Measurements from ENCODE around the gene EHBP1L1. TPM values are rescaled to one million over a fixed set of nuclear protein-coding genes. Genes with fewer than 3 reads are reported as not detected.

The EHBP1L1 gene
- total RNA-seq, 1 experiment from 2014 or later = 105 TPM

DNA sequence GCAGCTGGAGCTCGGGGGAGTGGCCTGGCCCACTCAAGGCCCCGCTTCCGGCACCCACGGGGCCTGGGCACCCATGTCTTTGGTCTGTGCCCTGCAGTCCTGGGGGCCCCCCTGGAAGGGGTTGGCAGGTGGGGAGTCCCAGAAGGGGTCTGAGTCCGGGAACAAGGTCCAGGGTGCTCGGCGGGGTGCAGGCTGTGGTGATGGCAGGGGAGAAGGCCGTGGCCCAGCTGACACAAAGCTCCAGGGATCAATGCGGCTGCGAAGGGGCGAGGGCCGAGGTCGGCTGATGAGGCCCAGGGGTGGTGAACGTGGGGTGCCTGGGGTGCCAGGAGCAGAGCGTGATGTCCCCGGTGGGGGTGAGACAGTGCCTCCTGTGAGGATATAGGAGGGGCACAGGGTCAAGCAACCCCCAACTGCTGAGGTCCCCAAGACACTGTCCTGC lies 22.4 kb downstream of the EHBP1L1 start:
- no peak for DNase-seq (ENCODE audit: low read depth, low spot score)
- Histone ChIP-seq H3K4me2 (ENCODE audit: low read length) (no peak overlapping the region), H3K9ac (ENCODE audit: low read length) (no peak overlapping the region), H3K9me3 (ENCODE audit: control insufficient read depth in 1 of 2, insufficient read depth in 1 of 2, low read depth in 1 of 2, low read length in 2 of 2) (no peaks in the 10 kb centered on the region), H3K27ac (ENCODE audit: low read depth, low read length) (no peak overlapping the region), H3K27me3 (ENCODE audit: insufficient read depth, low read length) (no peaks in the 10 kb centered on the region), H3K4me3 (replicated peaks in 1 of 2; ENCODE audit: low read depth in 1 of 2, low read length in 2 of 2) (no peak overlapping the region), H4K20me1 (ENCODE audit: insufficient read depth) (no peaks in the 10 kb centered on the region), H3K4me1 (ENCODE audit: control insufficient read depth in 1 of 2, insufficient read depth in 2 of 2, low read length in 2 of 2) (peaks cover 12 to 19% of the 10 kb centered on the region in 2 experiments), H3K9me2 (ENCODE audit: insufficient read depth) (no peaks in the 10 kb centered on the region), H3K79me2 (ENCODE audit: insufficient read depth, low read length) (no peaks in the 10 kb centered on the region), H2AFZ (ENCODE audit: low read depth, low read length, poor library complexity, severe bottlenecking) (no peak overlapping the region), H3K36me3 (ENCODE audit: control insufficient read depth in 1 of 2, insufficient read depth in 2 of 2, low read length in 2 of 2) (peaks cover 0 to 6% of the 10 kb centered on the region in 2 experiments; a peak in 1 of 4 replicates)
- ChIA-PET RAD21 (ENCODE audit: low non-redundant PET in 1 of 2, low total read pairs in 2 of 2, uncharacterized antibody in 2 of 2, unreplicated experiment in 2 of 2) (no interaction called here), POLR2A (interaction anchor here (0.8 kb wide), 1 partner anchor 11 kb away, joined by 3 read pairs; no protein-coding TSS in a partner anchor), CTCF (no interaction called here)
- TF ChIP-seq, protein P1, sequence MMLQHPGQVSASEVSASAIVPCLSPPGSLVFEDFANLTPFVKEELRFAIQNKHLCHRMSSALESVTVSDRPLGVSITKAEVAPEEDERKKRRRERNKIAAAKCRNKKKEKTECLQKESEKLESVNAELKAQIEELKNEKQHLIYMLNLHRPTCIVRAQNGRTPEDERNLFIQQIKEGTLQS (IDR thresholded peaks at IDR 0.05) = no peak
- no peak for TF ChIP-seq CBX3 (IDR thresholded peaks at IDR 0.05; ENCODE audit: low read depth)
- no peak for TF ChIP-seq ZNF274 (IDR thresholded peaks at IDR 0.05; ENCODE audit: low read depth, low read length)
- TF ChIP-seq POLR2AphosphoS5 (IDR thresholded peaks at IDR 0.05; ENCODE audit: low read depth, low read length) = no peak
- no peak for TF ChIP-seq ELF1 (IDR thresholded peaks at IDR 0.05; ENCODE audit: borderline replicate concordance, low read depth)
- no peak for TF ChIP-seq SRF (IDR thresholded peaks at IDR 0.05; ENCODE audit: low read depth)
- no peak for TF ChIP-seq ZFX (IDR thresholded peaks at IDR 0.05)
- no peak for TF ChIP-seq SIN3A (IDR thresholded peaks at IDR 0.05; ENCODE audit: low read depth)
- TF ChIP-seq, protein P2, sequence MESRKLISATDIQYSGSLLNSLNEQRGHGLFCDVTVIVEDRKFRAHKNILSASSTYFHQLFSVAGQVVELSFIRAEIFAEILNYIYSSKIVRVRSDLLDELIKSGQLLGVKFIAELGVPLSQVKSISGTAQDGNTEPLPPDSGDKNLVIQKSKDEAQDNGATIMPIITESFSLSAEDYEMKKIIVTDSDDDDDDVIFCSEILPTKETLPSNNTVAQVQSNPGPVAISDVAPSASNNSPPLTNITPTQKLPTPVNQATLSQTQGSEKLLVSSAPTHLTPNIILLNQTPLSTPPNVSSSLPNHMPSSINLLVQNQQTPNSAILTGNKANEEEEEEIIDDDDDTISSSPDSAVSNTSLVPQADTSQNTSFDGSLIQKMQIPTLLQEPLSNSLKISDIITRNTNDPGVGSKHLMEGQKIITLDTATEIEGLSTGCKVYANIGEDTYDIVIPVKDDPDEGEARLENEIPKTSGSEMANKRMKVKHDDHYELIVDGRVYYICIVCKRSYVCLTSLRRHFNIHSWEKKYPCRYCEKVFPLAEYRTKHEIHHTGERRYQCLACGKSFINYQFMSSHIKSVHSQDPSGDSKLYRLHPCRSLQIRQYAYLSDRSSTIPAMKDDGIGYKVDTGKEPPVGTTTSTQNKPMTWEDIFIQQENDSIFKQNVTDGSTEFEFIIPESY (IDR thresholded peaks at IDR 0.05; ENCODE audit: extremely low read depth, insufficient replicate concordance, low read length) = no peak
- no peak for TF ChIP-seq EZH2 (IDR thresholded peaks at IDR 0.05)
- TF ChIP-seq TCF7L2 (IDR thresholded peaks at IDR 0.05; ENCODE audit: borderline replicate concordance, extremely low read depth, insufficient read depth, insufficient read length) = no peak
- TF ChIP-seq, protein P3, sequence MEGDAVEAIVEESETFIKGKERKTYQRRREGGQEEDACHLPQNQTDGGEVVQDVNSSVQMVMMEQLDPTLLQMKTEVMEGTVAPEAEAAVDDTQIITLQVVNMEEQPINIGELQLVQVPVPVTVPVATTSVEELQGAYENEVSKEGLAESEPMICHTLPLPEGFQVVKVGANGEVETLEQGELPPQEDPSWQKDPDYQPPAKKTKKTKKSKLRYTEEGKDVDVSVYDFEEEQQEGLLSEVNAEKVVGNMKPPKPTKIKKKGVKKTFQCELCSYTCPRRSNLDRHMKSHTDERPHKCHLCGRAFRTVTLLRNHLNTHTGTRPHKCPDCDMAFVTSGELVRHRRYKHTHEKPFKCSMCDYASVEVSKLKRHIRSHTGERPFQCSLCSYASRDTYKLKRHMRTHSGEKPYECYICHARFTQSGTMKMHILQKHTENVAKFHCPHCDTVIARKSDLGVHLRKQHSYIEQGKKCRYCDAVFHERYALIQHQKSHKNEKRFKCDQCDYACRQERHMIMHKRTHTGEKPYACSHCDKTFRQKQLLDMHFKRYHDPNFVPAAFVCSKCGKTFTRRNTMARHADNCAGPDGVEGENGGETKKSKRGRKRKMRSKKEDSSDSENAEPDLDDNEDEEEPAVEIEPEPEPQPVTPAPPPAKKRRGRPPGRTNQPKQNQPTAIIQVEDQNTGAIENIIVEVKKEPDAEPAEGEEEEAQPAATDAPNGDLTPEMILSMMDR (IDR thresholded peaks at IDR 0.05 in 2 of 3, conservative IDR thresholded peaks at IDR 0.05 in 1 of 3; ENCODE audit: borderline replicate concordance in 1 of 3, insufficient read depth in 1 of 3, low read depth in 2 of 3, low read length in 2 of 3) = no peak
- TF ChIP-seq FOSL1 (IDR thresholded peaks at IDR 0.05; ENCODE audit: low read depth) = no peak
- no peak for TF ChIP-seq SP1 (IDR thresholded peaks at IDR 0.05; ENCODE audit: low read depth)
- no peak for TF ChIP-seq REST (IDR thresholded peaks at IDR 0.05; ENCODE audit: low read depth)
- no peak for TF ChIP-seq EGR1 (IDR thresholded peaks at IDR 0.05; ENCODE audit: low read depth)
- no peak for TF ChIP-seq JUND (IDR thresholded peaks at IDR 0.05)
- TF ChIP-seq EZH2phosphoT487 (IDR thresholded peaks at IDR 0.05; ENCODE audit: borderline replicate concordance) = no peak
- TF ChIP-seq CEBPB (IDR thresholded peaks at IDR 0.05; ENCODE audit: low read depth) = no peak
- no peak for ATAC-seq
- BruUV-seq (replicated peaks) = no TSS peak
- intact Hi-C loops (cut with micrococcal nuclease) = no loop called here
